HG03060 (cell line): ENCODE data around the gene HTRA3.

Experiments used
- ATAC-seq: cut with Tn5 transposase; IDR thresholded peaks from one replicate; pipeline ENCODE4 v1.9.1; 2021; ENCODE audit warnings: low read depth, moderate number of reproducible peaks; ENCODE audit not compliant: unreplicated experiment

Gene HTRA3

GRCh38 chr4:8306511-8307021 is 37.0 kb downstream of the HTRA3 start:
- no peak for ATAC-seq

GRCh38 chr4:8307121-8307520 is 37.6 kb downstream of the HTRA3 start:
- ATAC-seq = no peak

- no peak for ATAC-seq
Observed at GRCh38 chr4:8307714-8308113, 38.2 kb downstream of the HTRA3 start.

GRCh38 chr4:8308144-8308543 is 38.6 kb downstream of the HTRA3 start:
- no peak for ATAC-seq

- no peak for ATAC-seq
Observed at GRCh38 chr4:8308856-8309771, 39.6 kb downstream of the HTRA3 start.

- no peak for ATAC-seq
Observed at GRCh38 chr4:8310306-8310705, 40.8 kb downstream of the HTRA3 start.

- no peak for ATAC-seq
Observed at GRCh38 chr4:8311101-8312068, 41.8 kb downstream of the HTRA3 start.

GRCh38 chr4:8312069-8312445 is 42.5 kb downstream of the HTRA3 start:
- no peak for ATAC-seq

GRCh38 chr4:8312976-8313375 is 43.4 kb downstream of the HTRA3 start:
- ATAC-seq = no peak

- ATAC-seq = no peak
Observed at GRCh38 chr4:8314691-8315255, 45.2 kb downstream of the HTRA3 start.

- ATAC-seq = no peak
Observed at GRCh38 chr4:8315435-8316250, 46.1 kb downstream of the HTRA3 start.

GRCh38 chr4:8316251-8316771 is 46.8 kb downstream of the HTRA3 start:
- ATAC-seq = no peak

GRCh38 chr4:8316911-8317351 is 47.4 kb downstream of the HTRA3 start:
- no peak for ATAC-seq

GRCh38 chr4:8317474-8317873 is 47.9 kb downstream of the HTRA3 start:
- ATAC-seq = no peak

- no peak for ATAC-seq
Observed at GRCh38 chr4:8318509-8318908, 49.0 kb downstream of the HTRA3 start.

GRCh38 chr4:8319061-8319460 is 49.5 kb downstream of the HTRA3 start:
- ATAC-seq = no peak

GRCh38 chr4:8319731-8320385 is 50.3 kb downstream of the HTRA3 start:
- ATAC-seq = no peak

GRCh38 chr4:8320386-8320750 is 50.8 kb downstream of the HTRA3 start:
- ATAC-seq = no peak

- no peak for ATAC-seq
Observed at GRCh38 chr4:8321220-8321619, 51.7 kb downstream of the HTRA3 start.
